IMR-90 (cell line): ENCODE results near the gene HRAS. TPM values are rescaled to one million over a fixed set of nuclear protein-coding genes. Genes with fewer than 3 reads are reported as not detected.

Source experiments
- ATAC-seq: fragments of 200-7000 bp; cut with Tn5 transposase; 2 replicates; pipeline ENCODE4 v1.9.1; 2020; ENCODE audit warnings: low read depth, mild to moderate bottlenecking, moderate library complexity
- BruUV-seq: library from RNA; stranded (reverse); fragments of 400-500 nt; replicated peaks from 2 replicates; lab custom pipeline; 2021; lab: Mats Ljungman, UMichigan
- CTCF ChIA-PET: fragments of 300-600 bp; formaldehyde crosslinking; extraction: SDS; loops from one replicate; lab custom pipeline; 2021; ENCODE audit warnings: antibody characterized with exemption; lab: Yijun Ruan, JAX
- POLR2A ChIA-PET: fragments of 300-600 bp; sonication (Branson Sonifier 250); formaldehyde crosslinking; loops from one replicate; lab custom pipeline; 2022; ENCODE audit warnings: antibody characterized with exemption; ENCODE audit not compliant: unreplicated experiment; lab: Charles Lee
- DNase-seq: peaks from one replicate; pipeline ENCODE4 v3.0.0; 2013
- H2AFZ ChIP-seq: replicated peaks from 2 replicates; pipeline ENCODE3; 2013; ENCODE audit warnings: low read length, mild to moderate bottlenecking; ENCODE audit not compliant: poor library complexity
- H2AK5ac ChIP-seq: 2 replicates; pipeline ENCODE4 v1.6.1; 2013; ENCODE audit warnings: low read depth, low read length, inconsistent platforms
- H2AK9ac ChIP-seq: replicated peaks from 2 replicates; pipeline ENCODE3; 2013; ENCODE audit warnings: mild to moderate bottlenecking, low read depth, low read length, moderate library complexity; ENCODE audit not compliant: poor library complexity
- H2BK120ac ChIP-seq: 2 replicates; pipeline ENCODE4 v1.6.1; 2013; ENCODE audit warnings: low read depth, low read length, inconsistent platforms
- H2BK15ac ChIP-seq: 3 replicates; pipeline ENCODE4 v1.6.1; 2013; ENCODE audit warnings: low read depth, low read length, inconsistent platforms
- H2BK20ac ChIP-seq: 2 replicates; pipeline ENCODE4 v1.6.1; 2013; ENCODE audit warnings: low read depth, mild to moderate bottlenecking, inconsistent platforms, low read length, moderate library complexity
- H2BK5ac ChIP-seq: 2 replicates; pipeline ENCODE4 v1.6.1; 2013; ENCODE audit warnings: mild to moderate bottlenecking, low read depth, low read length, inconsistent platforms; ENCODE audit not compliant: poor library complexity, severe bottlenecking
- H3K14ac ChIP-seq: replicated peaks from 2 replicates; pipeline ENCODE4 v1.6.1; 2013; ENCODE audit warnings: low read depth, low read length, inconsistent platforms
- H3K18ac ChIP-seq: 2 replicates; pipeline ENCODE4 v1.6.1; 2013; ENCODE audit warnings: low read depth, low read length, control low read depth
- H3K23ac ChIP-seq: 2 replicates; pipeline ENCODE4 v1.6.1; 2013; ENCODE audit warnings: low read depth, low read length, inconsistent platforms
- H3K27ac ChIP-seq: 2 replicates; pipeline ENCODE4 v1.5.1; 2013; ENCODE audit warnings: mild to moderate bottlenecking, control low read depth, low read length; ENCODE audit not compliant: insufficient read depth
- H3K27me3 ChIP-seq: 2 replicates; pipeline ENCODE4 v1.6.1; 2013; ENCODE audit warnings: low read length; ENCODE audit not compliant: control insufficient read depth, insufficient read depth
- H3K36me3 ChIP-seq: 2 replicates; pipeline ENCODE4 v1.6.1; 2013; ENCODE audit warnings: low read length, mixed read lengths; ENCODE audit not compliant: control insufficient read depth, insufficient read depth
- H3K4ac ChIP-seq: 2 replicates; pipeline ENCODE4 v1.6.1; 2013; ENCODE audit warnings: low read depth, low read length, inconsistent platforms
- H3K4me1 ChIP-seq: 2 replicates; pipeline ENCODE4 v1.6.1; 2013; ENCODE audit warnings: low read length, mixed read lengths; ENCODE audit not compliant: control insufficient read depth, insufficient read depth
- H3K4me2 ChIP-seq: 2 replicates; pipeline ENCODE4 v1.6.1; 2013; ENCODE audit warnings: low read depth, mild to moderate bottlenecking, control low read depth, low read length, moderate library complexity
- H3K4me3 ChIP-seq: 2 replicates; pipeline ENCODE4 v1.5.1; 2013; ENCODE audit warnings: low read depth, mild to moderate bottlenecking, control low read depth, low read length, moderate library complexity; ENCODE audit not compliant: insufficient read depth
- H3K56ac ChIP-seq: 2 replicates; pipeline ENCODE4 v1.6.1; 2013; ENCODE audit warnings: low read length, inconsistent platforms; ENCODE audit not compliant: insufficient read depth; ENCODE audit errors: extremely low read depth
- H3K79me1 ChIP-seq, 2 experiments: 2 replicates each; pipeline ENCODE4 v1.6.1; 2013; ENCODE audit warnings: low read length in 2 of 2, inconsistent platforms in 1 of 2, low read depth in 1 of 2
- H3K9ac ChIP-seq: 2 replicates; pipeline ENCODE4 v1.6.1; 2013; ENCODE audit warnings: low read depth, low read length, control low read depth
- H3K9me1 ChIP-seq: 2 replicates; pipeline ENCODE4 v1.6.1; 2013; ENCODE audit warnings: low read length, inconsistent platforms; ENCODE audit not compliant: insufficient read depth
- H3K9me3 ChIP-seq: 2 replicates; pipeline ENCODE4 v1.6.1; 2013; ENCODE audit warnings: low read length; ENCODE audit not compliant: control insufficient read depth, insufficient read depth
- H4K20me1 ChIP-seq: 2 replicates; pipeline ENCODE4 v1.6.1; 2013; ENCODE audit warnings: low read length, inconsistent platforms; ENCODE audit not compliant: insufficient read depth
- H4K5ac ChIP-seq: 2 replicates; pipeline ENCODE4 v1.6.1; 2013; ENCODE audit warnings: mild to moderate bottlenecking, low read depth, low read length, control low read depth
- H4K8ac ChIP-seq, 2 experiments: 2 replicates each; pipeline ENCODE4 v1.6.1; 2013; ENCODE audit warnings: low read depth in 2 of 2, low read length in 2 of 2, control low read depth in 1 of 2, inconsistent platforms in 1 of 2
- H4K91ac ChIP-seq: 2 replicates; pipeline ENCODE4 v1.6.1; 2013; ENCODE audit warnings: low read depth, low read length, inconsistent platforms; ENCODE audit not compliant: insufficient read depth
- BHLHE40 ChIP-seq: fragments of 150-350 bp; IDR thresholded peaks from 2 replicates; pipeline ENCODE4 v1.6.1; 2016; ENCODE audit warnings: mild to moderate bottlenecking, low read depth, low read length
- CEBPB ChIP-seq: IDR thresholded peaks from 2 replicates; pipeline ENCODE4 v1.6.1; 2012; ENCODE audit warnings: low read depth, low read length, improper control_type of control experiment
- CHD1 ChIP-seq: IDR thresholded peaks from 2 replicates; pipeline ENCODE4 v1.6.1; 2012; ENCODE audit warnings: low read depth, low read length, improper control_type of control experiment
- CTCF ChIP-seq: conservative IDR thresholded peaks from 2 replicates; pipeline ENCODE4 v1.5.1; 2012; ENCODE audit warnings: mild to moderate bottlenecking, low read depth, low read length, improper control_type of control experiment
- ELK1 ChIP-seq: fragments of 150-350 bp; IDR thresholded peaks from 2 replicates; pipeline ENCODE4 v1.6.1; 2016; ENCODE audit warnings: low read depth, mild to moderate bottlenecking, low read length, moderate library complexity, borderline replicate concordance
- FOS ChIP-seq: fragments of 150-350 bp; IDR thresholded peaks from 2 replicates; pipeline ENCODE4 v1.6.1; 2016; ENCODE audit warnings: low read depth, low read length
- MAFK ChIP-seq: IDR thresholded peaks from 2 replicates; pipeline ENCODE4 v1.6.1; 2012; ENCODE audit warnings: low read depth, low read length, improper control_type of control experiment
- MAZ ChIP-seq: IDR thresholded peaks from 2 replicates; pipeline ENCODE4 v1.6.1; 2012; ENCODE audit warnings: low read depth, mild to moderate bottlenecking, low read length, improper control_type of control experiment, moderate library complexity, borderline replicate concordance
- MXI1 ChIP-seq: IDR thresholded peaks from 2 replicates; pipeline ENCODE4 v1.6.1; 2012; ENCODE audit warnings: low read depth, mild to moderate bottlenecking, low read length, moderate library complexity, borderline replicate concordance
- NFE2L2 ChIP-seq: fragments of 150-350 bp; IDR thresholded peaks from 2 replicates; pipeline ENCODE4 v1.6.1; 2016; ENCODE audit warnings: low read depth, mild to moderate bottlenecking, low read length
- POLR2A ChIP-seq: IDR thresholded peaks from 2 replicates; pipeline ENCODE4 v1.6.1; 2012; ENCODE audit warnings: mild to moderate bottlenecking, low read depth, low read length
- RAD21 ChIP-seq: IDR thresholded peaks from 2 replicates; pipeline ENCODE4 v1.6.1; 2012; ENCODE audit warnings: low read length, improper control_type of control experiment
- RCOR1 ChIP-seq: IDR thresholded peaks from 2 replicates; pipeline ENCODE4 v1.6.1; 2012; ENCODE audit warnings: mild to moderate bottlenecking, low read length, improper control_type of control experiment; ENCODE audit not compliant: insufficient replicate concordance
- RFX5 ChIP-seq: IDR thresholded peaks from 2 replicates; pipeline ENCODE4 v1.8.0; 2012; ENCODE audit warnings: low read depth, mild to moderate bottlenecking, low read length, moderate library complexity
- SMC3 ChIP-seq: fragments of 150-350 bp; IDR thresholded peaks from 2 replicates; pipeline ENCODE4 v1.6.1; 2016; ENCODE audit warnings: low read depth, mild to moderate bottlenecking, antibody characterized with exemption, low read length, moderate library complexity
- USF2 ChIP-seq: fragments of 150-350 bp; IDR thresholded peaks from 2 replicates; pipeline ENCODE4 v1.6.1; 2017; ENCODE audit warnings: mild to moderate bottlenecking, antibody characterized with exemption, low read length, low read depth
- WGBS, 2 experiments: methylation state at CpG; one replicate each; pipeline versions ENCODE4 v1.1.5 to v1.1.7; 2013; ENCODE audit warnings: missing lambda C conversion rate in 2 of 2; ENCODE audit not compliant: insufficient read length in 1 of 2; ENCODE audit errors: extremely low coverage in 2 of 2; 5-methylcytosine and 5-hydroxymethylcytosine counted together
- dilution Hi-C: fragments of 300-500 bp; cut with HindIII; formaldehyde crosslinking; loops from one replicate; pipeline ENCODE4 v1.14.3; 2018; ENCODE audit warnings: low sequenced_read_pairs; ENCODE audit not compliant: unreplicated experiment
- in situ Hi-C: fragments of 300-500 bp; cut with MboI; formaldehyde crosslinking; loops from 3 replicates; pipeline ENCODE4 v1.14.3; 2019; ENCODE audit warnings: low sequenced_read_pairs, inconsistent platforms, mixed read lengths
- intact Hi-C: fragments of 100-400 bp; cut with micrococcal nuclease; formaldehyde crosslinking; loops from 2 replicates; pipeline ENCODE4 v1.10.0; 2022
- polyA plus RNA-seq, 3 experiments: library from polyadenylated mRNA; depleted of rRNA; stranded (reverse); fragments of >200 nt; gene quantifications; 2 replicates each; pipeline ENCODE4 v1.2.3, GENCODE V29; 2012; ENCODE audit warnings: low replicate concordance in 1 of 3
- total RNA-seq: library from RNA; depleted of rRNA; stranded (reverse); fragments of >200 nt; gene quantifications from 2 replicates; pipeline ENCODE4 v1.2.3, GENCODE V29; 2012

Gene HRAS
- total and polyA plus RNA-seq, 2 of the 4 experiments (the other 2 are of a cell fraction), result 108 to 123 TPM

GRCh38 chr11:501001-501682 lies 34.2 kb downstream of the HRAS start:
- H3K36me3 ChIP-seq, result peaks cover 54% of the 10 kb centered on the region
- H2BK20ac ChIP-seq, result no peak overlapping the region
- no peak overlapping the region for H4K91ac ChIP-seq
- POLR2A ChIA-PET, result no interaction called here
- peaks cover 9% of the 10 kb centered on the region; the same call in 1 of the 2 replicates for H3K4me1 ChIP-seq
- H3K27me3 ChIP-seq, result no peaks in the 10 kb centered on the region
- H3K9me1 ChIP-seq, result peaks cover 12% of the 10 kb centered on the region
- H3K23ac ChIP-seq, result no peak overlapping the region
- TF ChIP-seq MAFK (no peak), SMC3 (no peak), NFE2L2 (no peak), RFX5 (no peak), BHLHE40 (no peak), FOS (no peak), CTCF (no peak), RAD21 (no peak), USF2 (no peak), CHD1 (no peak), CEBPB (no peak), RCOR1 (no peak), POLR2A (no peak), MXI1 (no peak), MAZ (no peak), ELK1 (no peak)
- intact Hi-C loops (no loop called here), in situ Hi-C loops (no loop called here), dilution Hi-C loops (no loop called here)
- ATAC-seq (no peak), DNase-seq (no peak)
- H3K56ac ChIP-seq, result no peak overlapping the region
- no peak overlapping the region for H3K4ac ChIP-seq
- no peak overlapping the region for H3K27ac ChIP-seq
- no peak overlapping the region for H3K14ac ChIP-seq
- no peak overlapping the region for H2BK120ac ChIP-seq
- H2AFZ ChIP-seq, result no peak overlapping the region
- no peak overlapping the region for H3K4me2 ChIP-seq
- H2AK5ac ChIP-seq, result no peak overlapping the region
- no peak overlapping the region for H2AK9ac ChIP-seq
- H3K9me3 ChIP-seq, result peaks cover 2% of the 10 kb centered on the region; the same call in 1 of the 2 replicates
- H4K5ac ChIP-seq, result no peak overlapping the region
- CTCF ChIA-PET, result no interaction called here
- H3K9ac ChIP-seq, result no peak overlapping the region
- peaks cover 18% of the 10 kb centered on the region for H4K20me1 ChIP-seq
- no peak overlapping the region for H2BK15ac ChIP-seq
- H4K8ac ChIP-seq, result no peak overlapping the region
- H3K18ac ChIP-seq, result no peak overlapping the region
- 93% methylated on average over 10 of the region's 24 CpGs; no CpG with 5 or more reads in 1 of the 2 experiments for WGBS, 2 experiments
- no peak overlapping the region for H3K4me3 ChIP-seq
- H3K79me1 ChIP-seq, result peaks cover 31 to 84% of the 10 kb centered on the region in 2 experiments
- no TSS peak for BruUV-seq
- no peak overlapping the region for H2BK5ac ChIP-seq
